ENCODE measurements around the gene FXYD1.
"Not testable (repeated sequence)": the region's sequence is repeated elsewhere in the genome, so short reads cannot be mapped to it uniquely, and the experiment has no call there.

The FXYD1 gene

GRCh38 chr19:35125749-35126623 lies 12.6 kb upstream of the FXYD1 start:
- DNase-seq (ENCODE audit: extremely low read depth, low read depth): no peak
- no peak overlapping the region for H3K4me3 ChIP-seq (replicated peaks; ENCODE audit: low read depth, low read length)
- TF ChIP-seq CTCF (IDR thresholded peaks at IDR 0.05; ENCODE audit: low read depth, low read length, missing control alignments): no peak

GRCh38 chr19:35126624-35126959 lies 12.0 kb upstream of the FXYD1 start:
- no peak for DNase-seq (ENCODE audit: extremely low read depth, low read depth)
- TF ChIP-seq CTCF (IDR thresholded peaks at IDR 0.05; ENCODE audit: low read depth, low read length, missing control alignments): no peak
- no peak overlapping the region for H3K4me3 ChIP-seq (replicated peaks; ENCODE audit: low read depth, low read length)

GRCh38 chr19:35127871-35128270 lies 10.8 kb upstream of the FXYD1 start:
- TF ChIP-seq CTCF (IDR thresholded peaks at IDR 0.05; ENCODE audit: low read depth, low read length, missing control alignments): no peak
- DNase-seq (ENCODE audit: extremely low read depth, low read depth): no peak
- no peak overlapping the region for H3K4me3 ChIP-seq (replicated peaks; ENCODE audit: low read depth, low read length)

- DNase-seq (ENCODE audit: extremely low read depth, low read depth): no peak
- no peak overlapping the region for H3K4me3 ChIP-seq (replicated peaks; ENCODE audit: low read depth, low read length)
- no peak for TF ChIP-seq CTCF (IDR thresholded peaks at IDR 0.05; ENCODE audit: low read depth, low read length, missing control alignments)
Observed at GRCh38 chr19:35128398-35129057, 10.1 kb upstream of the FXYD1 start.

- not testable (repeated sequence) for H3K4me3 ChIP-seq (replicated peaks; ENCODE audit: low read depth, low read length); DNase-seq (ENCODE audit: extremely low read depth, low read depth)
Observed at GRCh38 chr19:35129724-35130274, 8.8 kb upstream of the FXYD1 start.

- no peak for DNase-seq (ENCODE audit: extremely low read depth, low read depth)
- no peak for TF ChIP-seq CTCF (IDR thresholded peaks at IDR 0.05; ENCODE audit: low read depth, low read length, missing control alignments)
- H3K4me3 ChIP-seq (replicated peaks; ENCODE audit: low read depth, low read length): no peak overlapping the region
Observed at GRCh38 chr19:35130761-35131720, 7.6 kb upstream of the FXYD1 start.

Measured in HFF-Myc (cell line).